Natural killer cell (primary cell): ENCODE data around the gene CAMP. TPM values are rescaled to one million over a fixed set of nuclear protein-coding genes. Genes with fewer than 3 reads are reported as not detected.
A peak's percentile ranks its signal among the peaks of the same experiment; 100 is the strongest.

Source experiments
- ATAC-seq, 3 donors: fragments of 150-1000 bp in 2 of 3; fragments of 200-7000 bp in 1 of 3; cut with Tn5 transposase; 1 replicate in 1 of 3; 2 replicates in 2 of 3; pipeline ENCODE4 v1.10.0; 2021; ENCODE audit warnings: mild to moderate bottlenecking in 2 of 3, moderate library complexity in 2 of 3
- DNase-seq, 2 donors: peaks; one replicate each; pipeline versions ENCODE4 v3.0.0 to v3.0.0-alpha.2; 2013 to 2021; ENCODE audit warnings: mixed read lengths in 1 of 2
- H3K27ac ChIP-seq: one replicate; pipeline ENCODE4 v1.5.1; 2013; ENCODE audit warnings: mild to moderate bottlenecking, low read length
- H3K27me3 ChIP-seq: one replicate; pipeline ENCODE4 v1.6.1; 2013; ENCODE audit warnings: low read length; ENCODE audit not compliant: control insufficient read depth, insufficient read depth
- H3K36me3 ChIP-seq: one replicate; pipeline ENCODE4 v1.6.1; 2013; ENCODE audit warnings: low read length; ENCODE audit not compliant: control insufficient read depth, insufficient read depth
- H3K4me1 ChIP-seq: one replicate; pipeline ENCODE4 v1.6.1; 2013; ENCODE audit warnings: low read length; ENCODE audit not compliant: control insufficient read depth, insufficient read depth
- H3K4me3 ChIP-seq: one replicate; pipeline ENCODE4 v1.5.1; 2013; ENCODE audit warnings: low read length
- H3K9me3 ChIP-seq: one replicate; pipeline ENCODE4 v1.6.1; 2013; ENCODE audit warnings: low read length; ENCODE audit not compliant: control insufficient read depth, insufficient read depth
- H3K27ac Mint-ChIP-seq, 2 donors: one replicate each; pipeline ENCODE4 v1.8.0; 2022; ENCODE audit warnings: mild to moderate bottlenecking in 2 of 2, mixed read lengths in 2 of 2, moderate library complexity in 1 of 2
- H3K27me3 Mint-ChIP-seq, 2 donors: one replicate each; pipeline ENCODE4 v1.8.0; 2022; ENCODE audit warnings: low read depth in 2 of 2, mixed read lengths in 2 of 2
- H3K36me3 Mint-ChIP-seq: one replicate; pipeline ENCODE4 v1.8.0; 2022; ENCODE audit warnings: mixed read lengths
- H3K4me1 Mint-ChIP-seq, 2 donors: one replicate each; pipeline ENCODE4 v1.8.0; 2022; ENCODE audit warnings: mixed read lengths in 2 of 2
- H3K4me3 Mint-ChIP-seq: one replicate; pipeline ENCODE4 v1.8.0; 2022; ENCODE audit warnings: mild to moderate bottlenecking, moderate library complexity, mixed read lengths
- H3K9me3 Mint-ChIP-seq, 2 donors: one replicate each; pipeline ENCODE4 v1.8.0; 2022; ENCODE audit warnings: mixed read lengths in 2 of 2
- WGBS: methylation state at CpG from one replicate; pipeline ENCODE4 v1.1.7; 2013; ENCODE audit warnings: missing lambda C conversion rate; ENCODE audit not compliant: insufficient coverage; 5-methylcytosine and 5-hydroxymethylcytosine counted together
- intact Hi-C: fragments of 100-400 bp; cut with micrococcal nuclease; formaldehyde crosslinking; loops from one replicate; pipeline ENCODE4 v1.14.2; 2022
- total RNA-seq, 4 donors: library from RNA; stranded (reverse); fragments of 120-200 nt in 1 of 4; gene quantifications; one replicate each; pipeline versions ENCODE4 v1.2.3 to v1.2.4, GENCODE V29; 2013 to 2022
- TF ChIP-seq, protein P1 (sequence below): fragments of 200-600 bp; IDR thresholded peaks from one replicate; pipeline ENCODE4 v1.8.0; 2022; ENCODE audit warnings: antibody characterized with exemption

The CAMP gene
- total RNA-seq, 3 donors from 2014 or later (not counting 1 experiment from before 2014, with no cell fraction given) = not detected

DNA sequence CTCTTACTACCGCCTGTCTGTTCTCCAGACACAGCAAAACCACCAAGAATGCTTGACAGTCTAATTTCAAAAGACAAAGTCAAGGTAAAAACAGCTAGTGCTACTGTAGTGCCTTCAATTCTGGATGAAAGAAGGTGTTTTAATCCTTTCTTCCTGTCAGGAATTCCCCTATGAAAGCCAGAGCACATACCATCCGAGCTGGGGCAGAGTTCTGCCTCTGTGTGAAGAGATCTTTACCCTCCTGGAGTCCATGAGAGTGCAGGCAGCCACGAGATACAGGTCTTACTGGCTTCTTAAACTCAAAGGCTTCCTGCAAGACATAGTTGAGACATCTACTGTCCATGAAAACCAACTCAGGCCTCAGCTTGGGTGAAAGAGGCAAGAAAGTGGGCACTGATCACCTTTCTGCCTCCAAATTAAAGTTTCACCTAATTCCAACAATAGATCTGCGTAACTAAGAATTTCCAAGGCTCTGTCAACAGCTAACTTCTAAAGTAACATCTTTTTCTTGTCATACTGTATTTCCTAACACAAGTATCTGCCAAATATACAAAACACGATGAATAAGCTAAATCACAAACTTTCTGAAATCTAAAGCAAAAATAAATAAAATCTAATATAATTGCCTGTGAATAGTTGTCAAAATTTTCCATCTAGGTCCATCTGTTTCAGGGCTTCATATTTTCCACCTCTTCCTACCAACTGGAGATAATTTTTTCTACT, 42.6 kb upstream of the CAMP start:
- H3K27me3 ChIP-seq = no peaks in the 10 kb centered on the region
- no peaks in the 10 kb centered on the region for H3K27me3 Mint-ChIP-seq
- H3K27ac Mint-ChIP-seq = no peak overlapping the region
- no peaks in the 10 kb centered on the region for H3K4me1 Mint-ChIP-seq
- no peaks in the 10 kb centered on the region for H3K9me3 Mint-ChIP-seq
- no peaks in the 10 kb centered on the region for H3K4me1 ChIP-seq
- no peaks in the 10 kb centered on the region for H3K9me3 ChIP-seq
- 96% methylated on average over 4 of the region's 5 CpGs for WGBS
- no peak overlapping the region for H3K27ac ChIP-seq
- TF ChIP-seq, protein P1, sequence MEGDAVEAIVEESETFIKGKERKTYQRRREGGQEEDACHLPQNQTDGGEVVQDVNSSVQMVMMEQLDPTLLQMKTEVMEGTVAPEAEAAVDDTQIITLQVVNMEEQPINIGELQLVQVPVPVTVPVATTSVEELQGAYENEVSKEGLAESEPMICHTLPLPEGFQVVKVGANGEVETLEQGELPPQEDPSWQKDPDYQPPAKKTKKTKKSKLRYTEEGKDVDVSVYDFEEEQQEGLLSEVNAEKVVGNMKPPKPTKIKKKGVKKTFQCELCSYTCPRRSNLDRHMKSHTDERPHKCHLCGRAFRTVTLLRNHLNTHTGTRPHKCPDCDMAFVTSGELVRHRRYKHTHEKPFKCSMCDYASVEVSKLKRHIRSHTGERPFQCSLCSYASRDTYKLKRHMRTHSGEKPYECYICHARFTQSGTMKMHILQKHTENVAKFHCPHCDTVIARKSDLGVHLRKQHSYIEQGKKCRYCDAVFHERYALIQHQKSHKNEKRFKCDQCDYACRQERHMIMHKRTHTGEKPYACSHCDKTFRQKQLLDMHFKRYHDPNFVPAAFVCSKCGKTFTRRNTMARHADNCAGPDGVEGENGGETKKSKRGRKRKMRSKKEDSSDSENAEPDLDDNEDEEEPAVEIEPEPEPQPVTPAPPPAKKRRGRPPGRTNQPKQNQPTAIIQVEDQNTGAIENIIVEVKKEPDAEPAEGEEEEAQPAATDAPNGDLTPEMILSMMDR = no peak
- H3K4me3 Mint-ChIP-seq = no peak overlapping the region
- no peak for DNase-seq
- H3K4me3 ChIP-seq = no peak overlapping the region
- no peak for ATAC-seq
- no peaks in the 10 kb centered on the region for H3K36me3 Mint-ChIP-seq
- intact Hi-C loops = no loop called here
- no peaks in the 10 kb centered on the region for H3K36me3 ChIP-seq

DNA sequence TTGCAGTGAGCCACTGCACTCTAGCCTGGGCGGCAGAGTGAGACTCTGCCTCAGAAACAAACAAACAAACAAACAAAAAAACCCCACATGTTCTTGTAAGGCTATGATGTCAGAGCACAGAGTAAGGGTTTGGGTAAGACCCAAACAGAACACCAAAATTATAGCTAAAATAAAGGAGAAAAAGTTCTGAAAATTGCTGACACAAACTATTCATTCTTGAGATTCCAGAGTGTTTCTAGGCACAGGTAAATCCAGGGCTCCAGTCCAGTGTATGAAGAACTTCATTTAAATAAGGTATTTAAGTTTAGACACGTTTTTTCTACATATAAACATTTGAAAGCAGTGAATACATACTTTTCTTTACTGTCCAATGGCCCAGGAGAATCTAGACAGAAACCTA, 39.0 kb upstream of the CAMP start:
- no peaks in the 10 kb centered on the region for H3K9me3 Mint-ChIP-seq
- no peaks in the 10 kb centered on the region for H3K27me3 ChIP-seq
- TF ChIP-seq, protein P1 = no peak
- H3K9me3 ChIP-seq = no peaks in the 10 kb centered on the region
- no peak for DNase-seq
- intact Hi-C loops = no loop called here
- no peak for ATAC-seq
- no peak overlapping the region for H3K27ac ChIP-seq
- H3K36me3 ChIP-seq = no peaks in the 10 kb centered on the region
- no CpG with 5 or more reads among the region's 2 CpGs for WGBS
- peaks cover 15 to 18% of the 10 kb centered on the region in 2 donors for H3K4me1 Mint-ChIP-seq
- no peaks in the 10 kb centered on the region for H3K36me3 Mint-ChIP-seq
- H3K4me3 Mint-ChIP-seq = no peak overlapping the region
- peaks cover 13% of the 10 kb centered on the region for H3K4me1 ChIP-seq
- H3K27ac Mint-ChIP-seq = no peak overlapping the region
- peaks cover 0 to 8% of the 10 kb centered on the region in 2 donors for H3K27me3 Mint-ChIP-seq
- no peak overlapping the region for H3K4me3 ChIP-seq

- Histone ChIP-seq H3K4me3 (no peak overlapping the region), H3K27ac (no peak overlapping the region), H3K36me3 (no peaks in the 10 kb centered on the region), H3K27me3 (no peaks in the 10 kb centered on the region), H3K4me1 (peaks cover 13% of the 10 kb centered on the region), H3K9me3 (no peaks in the 10 kb centered on the region)
- H3K27ac Mint-ChIP-seq = no peak overlapping the region
- H3K36me3 Mint-ChIP-seq = no peaks in the 10 kb centered on the region
- peaks cover 0 to 8% of the 10 kb centered on the region in 2 donors for H3K27me3 Mint-ChIP-seq
- ATAC-seq (no peak), DNase-seq (no peak)
- intact Hi-C loops = no loop called here
- peak overlapping the region; percentile 17 for H3K4me3 Mint-ChIP-seq
- H3K9me3 Mint-ChIP-seq = no peaks in the 10 kb centered on the region
- TF ChIP-seq, protein P1 = no peak
- H3K4me1 Mint-ChIP-seq = peaks cover 15 to 18% of the 10 kb centered on the region in 2 donors
- WGBS = 98% methylated on average over 4 of the region's 4 CpGs
These were observed 38.2 kb upstream of the CAMP start for GRCh38 chr3:48185129-48185528.
